OCI-LY1 (cell line): ENCODE measurements around the gene GIPC3.

Experiments
- CTCF ChIP-seq: fragments of 200-600 bp; sonication (generic), shearing (Covaris generic); IDR thresholded peaks from 2 replicates; pipeline ENCODE4 v1.5.1; 2017; ENCODE audit warnings: mild to moderate bottlenecking, antibody characterized with exemption, low read length, moderate library complexity, mixed read lengths
- EZH2 ChIP-seq: fragments of 200-600 bp; sonication (generic), shearing (Covaris generic); IDR thresholded peaks from 2 replicates; pipeline ENCODE4 v1.8.0; 2017; ENCODE audit warnings: borderline replicate concordance, mixed run types, mild to moderate bottlenecking, antibody characterized with exemption, low read length, moderate library complexity, mixed read lengths

GRCh38 chr19:3544742-3545668, 40.3 kb upstream of the GIPC3 start:
- peak; percentile 95 for TF ChIP-seq CTCF
- TF ChIP-seq EZH2, result no peak
